ENCODE measurements around the gene CCL25. TPM values are rescaled to one million over a fixed set of nuclear protein-coding genes. Genes with fewer than 3 reads are reported as not detected.

Gene CCL25
- total RNA-seq, 2 donors from 2014 or later, result not detected

GRCh38 chr19:8065875-8066261, 13.3 kb downstream of the CCL25 start:
- Histone ChIP-seq H3K4me1 (replicated peaks) (no peaks in the 10 kb centered on the region), H3K4me3 (no peak overlapping the region), H3K27me3 (replicated peaks; ENCODE audit: insufficient read depth) (no peaks in the 10 kb centered on the region), H3K36me3 (no peaks in the 10 kb centered on the region), H3K9me3 (no peaks in the 10 kb centered on the region), H3K27ac (no peak overlapping the region)
- WGBS, result 97% methylated on average over 20 of the region's 20 CpGs
- TF ChIP-seq CTCF (IDR thresholded peaks at IDR 0.05), result no peak
- no peak for TF ChIP-seq POLR2AphosphoS5 (IDR thresholded peaks at IDR 0.05)
- no peak for TF ChIP-seq POLR2A (IDR thresholded peaks at IDR 0.05)
- intact Hi-C loops (cut with DNase I), result no loop called here
- DNase-seq (ENCODE audit: low spot score), result no peak

DNA sequence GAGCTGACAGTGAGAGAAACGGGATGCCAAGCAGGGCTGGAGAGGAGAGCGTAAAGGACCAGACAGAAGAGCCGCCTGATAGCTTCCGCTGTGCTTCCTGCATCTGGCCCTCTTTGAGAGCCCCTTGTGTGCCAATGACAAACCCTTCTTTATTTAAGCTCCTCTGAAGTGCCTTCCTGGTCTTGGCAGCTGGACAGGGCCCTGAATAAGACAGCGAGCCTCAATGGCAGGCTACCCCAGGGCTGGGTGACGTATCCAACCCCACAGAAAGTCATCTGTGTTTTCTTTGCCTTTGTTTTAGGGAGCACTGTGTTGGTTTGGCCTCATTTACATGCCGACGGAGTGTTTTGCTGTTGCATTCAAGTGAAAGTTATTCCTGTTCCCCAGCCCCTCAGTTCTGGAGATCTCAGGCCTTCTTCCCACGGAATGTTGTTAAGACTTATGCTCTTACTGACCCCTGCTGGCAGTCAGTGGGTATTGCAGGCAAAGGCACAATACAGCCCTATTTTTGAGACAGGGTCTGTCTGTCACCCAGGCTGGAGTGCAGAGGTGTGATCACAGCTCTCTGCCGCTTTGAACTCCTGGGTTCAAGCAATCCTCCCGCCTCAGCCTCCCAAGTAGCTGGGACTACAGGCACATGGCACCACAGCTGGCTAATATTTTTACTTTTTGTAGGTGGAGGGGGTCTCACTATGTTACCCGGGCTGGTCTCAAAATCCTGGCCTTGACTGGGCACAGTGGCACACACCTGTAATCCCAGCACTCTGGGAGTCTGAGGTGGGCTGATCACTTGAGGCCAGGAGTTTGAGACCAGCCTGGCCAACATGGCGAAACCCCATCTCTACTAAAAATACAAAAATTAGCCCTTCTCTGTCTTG, 16.8 kb downstream of the CCL25 start:
- Histone ChIP-seq H3K4me3 (no peak overlapping the region), H3K9me3 (no peaks in the 10 kb centered on the region), H3K27me3 (replicated peaks; ENCODE audit: insufficient read depth) (no peaks in the 10 kb centered on the region), H3K27ac (no peak overlapping the region), H3K36me3 (no peaks in the 10 kb centered on the region), H3K4me1 (replicated peaks) (no peaks in the 10 kb centered on the region)
- intact Hi-C loops (cut with DNase I), result no loop called here
- DNase-seq (ENCODE audit: low spot score), result no peak
- 82% methylated on average over 13 of the region's 13 CpGs for WGBS
- peak in 1 of 4 experiments; percentile 33 for TF ChIP-seq CTCF (IDR thresholded peaks at IDR 0.05)
- no peak for TF ChIP-seq POLR2A (IDR thresholded peaks at IDR 0.05)

- intact Hi-C loops (cut with DNase I), result no loop called here
- Histone ChIP-seq H3K27me3 (replicated peaks; ENCODE audit: insufficient read depth) (no peaks in the 10 kb centered on the region), H3K9me3 (no peaks in the 10 kb centered on the region), H3K27ac (no peak overlapping the region), H3K36me3 (no peaks in the 10 kb centered on the region), H3K4me3 (no peak overlapping the region), H3K4me1 (replicated peaks) (no peaks in the 10 kb centered on the region)
- no peak for DNase-seq (ENCODE audit: low spot score)
- WGBS, result 93% methylated on average over 15 of the region's 15 CpGs
- TF ChIP-seq POLR2A (IDR thresholded peaks at IDR 0.05) (no peak), POLR2AphosphoS5 (IDR thresholded peaks at IDR 0.05) (no peak), CTCF (IDR thresholded peaks at IDR 0.05) (no peak)
These were observed 19.4 kb downstream of the CCL25 start for GRCh38 chr19:8071912-8072311.

DNA sequence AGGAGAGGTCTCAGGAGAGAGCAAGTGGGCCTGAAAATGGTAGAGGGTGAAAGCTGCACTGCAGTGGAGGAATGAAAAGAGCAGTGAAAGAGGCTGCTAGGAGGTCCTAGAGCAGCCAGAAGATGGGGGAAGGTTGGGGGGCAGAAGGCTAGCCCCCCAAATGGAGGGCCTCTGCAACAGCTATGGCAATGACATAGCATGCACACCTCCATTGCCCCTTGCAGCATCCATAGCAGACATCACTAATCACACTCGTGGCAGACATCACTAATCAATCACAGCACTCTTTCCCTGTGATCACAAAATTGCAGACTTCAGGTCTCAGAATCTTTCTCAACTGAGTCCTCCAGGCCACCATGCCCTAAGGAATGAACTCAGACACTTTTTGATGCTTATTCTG, 21.9 kb downstream of the CCL25 start:
- no peak for DNase-seq (ENCODE audit: low spot score)
- Histone ChIP-seq H3K9me3 (no peaks in the 10 kb centered on the region), H3K36me3 (no peaks in the 10 kb centered on the region), H3K27ac (no peak overlapping the region), H3K27me3 (replicated peaks; ENCODE audit: insufficient read depth) (no peaks in the 10 kb centered on the region), H3K4me3 (no peak overlapping the region), H3K4me1 (replicated peaks) (no peaks in the 10 kb centered on the region)
- TF ChIP-seq CTCF (IDR thresholded peaks at IDR 0.05) (no peak), POLR2A (IDR thresholded peaks at IDR 0.05) (no peak), POLR2AphosphoS5 (IDR thresholded peaks at IDR 0.05) (no peak)
- 82% methylated on average over 1 of the region's 1 CpG for WGBS
- intact Hi-C loops (cut with DNase I), result no loop called here

Data from prostate gland (tissue), 2 donors.